Activated CD4-positive, CD25-positive, alpha-beta regulatory T cell (primary cell): Measurements from ENCODE around the gene KLHL13.

Source experiments
- DNase-seq, 4 experiments: peaks; one replicate each; lab custom pipeline; 2025; lab: John Stamatoyannopoulos, UW

The KLHL13 gene

DNA sequence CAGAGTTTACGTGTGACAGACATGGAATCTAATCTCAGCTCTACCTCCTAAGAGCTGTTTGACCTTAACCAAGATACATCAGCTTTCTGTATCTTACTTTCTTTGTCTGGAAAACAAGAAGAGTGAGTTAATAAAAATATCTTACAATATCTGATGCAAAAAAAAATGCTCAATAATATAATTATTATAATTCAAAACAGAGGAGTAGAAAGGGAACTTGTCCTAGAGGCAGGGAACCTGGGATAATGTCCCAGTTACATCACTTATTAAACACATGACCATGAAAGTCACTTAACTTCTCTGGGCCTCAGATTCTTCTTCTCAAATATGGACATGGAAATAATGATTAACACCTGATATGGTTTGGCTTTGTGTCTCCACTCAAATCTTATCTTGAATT is 256.1 kb downstream of the KLHL13 start:
- DNase-seq = no peak

DNA sequence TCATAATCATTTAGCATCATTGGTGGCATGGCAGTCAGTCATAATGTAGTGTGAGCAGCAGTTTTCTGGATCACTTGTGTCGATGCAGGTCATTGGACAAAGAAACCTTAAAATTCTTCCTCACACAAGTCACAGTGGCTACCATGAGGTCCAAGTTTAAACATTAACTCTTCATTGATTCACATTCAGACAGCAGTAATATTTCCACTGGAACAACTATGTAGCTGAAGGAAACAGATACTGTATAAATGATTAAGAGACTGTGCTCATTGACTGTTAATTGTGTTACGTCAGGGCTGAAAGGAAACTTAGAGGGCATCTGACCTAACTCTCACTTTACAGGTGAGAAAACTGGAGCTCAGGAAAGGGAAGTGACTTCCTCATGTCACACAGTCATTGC is 261.8 kb downstream of the KLHL13 start:
- DNase-seq = no peak

DNA sequence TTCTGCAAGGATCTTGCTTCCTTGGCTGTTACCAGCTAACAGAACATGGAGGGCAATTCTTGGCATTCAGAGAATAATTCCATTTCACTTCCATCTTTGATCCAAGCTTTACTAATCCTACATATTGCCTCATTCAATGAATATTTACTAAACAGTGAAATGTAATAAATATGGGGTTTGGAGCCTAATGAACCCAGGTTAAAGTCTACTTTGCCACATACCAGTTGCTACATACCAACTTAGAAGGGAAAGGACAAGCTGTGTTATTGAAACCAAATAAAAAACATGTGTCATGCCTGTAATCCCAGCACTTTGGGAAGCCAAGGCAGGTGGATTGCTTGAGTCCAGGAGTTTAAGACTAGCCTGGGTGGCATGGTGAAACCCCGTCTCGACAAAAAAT is 265.6 kb downstream of the KLHL13 start:
- DNase-seq = no peak
